HCT116 (cell line): ENCODE measurements around the gene SPINK5. TPM values are rescaled to one million over a fixed set of nuclear protein-coding genes. Genes with fewer than 3 reads are reported as not detected.

Experiments used
- ATAC-seq: fragments of 200-7000 bp; cut with Tn5 transposase; 2 replicates; pipeline ENCODE4 v1.9.1; 2020; ENCODE audit warnings: mild to moderate bottlenecking, moderate library complexity
- BruUV-seq: library from RNA; stranded (reverse); fragments of 400-500 nt; replicated peaks from 2 replicates; lab custom pipeline; 2021; lab: Mats Ljungman, UMichigan
- CTCF ChIA-PET: fragments of 300-600 bp; sonication (Branson Sonifier 250); formaldehyde crosslinking; loops from one replicate; lab custom pipeline; 2021; ENCODE audit warnings: antibody characterized with exemption; lab: Charles Lee
- POLR2A ChIA-PET: fragments of 300-600, 350-600 bp; sonication (Branson Sonifier 250); formaldehyde crosslinking; loops from one replicate; lab custom pipeline; 2021; ENCODE audit warnings: antibody characterized with exemption; lab: Charles Lee
- RAD21 ChIA-PET, 2 experiments: fragments of 300-600 bp; sonication (Branson Sonifier 250); formaldehyde crosslinking; loops; one replicate each; lab custom pipeline; 2023; ENCODE audit warnings: low total read pairs in 2 of 2; ENCODE audit not compliant: uncharacterized antibody in 2 of 2, unreplicated experiment in 2 of 2, low non-redundant PET in 1 of 2; lab: Charles Lee
- DNase-seq: peaks from one replicate; pipeline ENCODE4 v3.0.0-alpha.2; 2010; ENCODE audit warnings: low read depth, low spot score
- H2AFZ ChIP-seq: fragments of 200-600 bp; shearing (Covaris generic), sonication (generic); 2 replicates; pipeline ENCODE4 v1.6.1; 2017; ENCODE audit warnings: low read depth, mixed run types, mixed read lengths, antibody characterized with exemption, low read length; ENCODE audit not compliant: poor library complexity, severe bottlenecking
- H3K27ac ChIP-seq: 2 replicates; pipeline ENCODE4 v1.5.1; 2012; ENCODE audit warnings: low read depth, low read length
- H3K27me3 ChIP-seq: fragments of 200-600 bp; sonication (generic); 2 replicates; pipeline ENCODE4 v1.6.1; 2016; ENCODE audit warnings: mixed run types, low read length, mixed read lengths; ENCODE audit not compliant: insufficient read depth
- H3K36me3 ChIP-seq, 2 experiments: fragments of 200-500 bp in 1 of 2; fragments of 200-600 bp in 1 of 2; sonication (Bioruptor generic) in 1 of 2; sonication (generic) in 1 of 2; 2 replicates each; pipeline versions ENCODE4 v1.5.1 to v1.6.1; 2014 to 2016; ENCODE audit warnings: low read length in 2 of 2, inconsistent platforms in 1 of 2, mixed read lengths in 1 of 2, mixed run types in 1 of 2; ENCODE audit not compliant: insufficient read depth in 2 of 2, control insufficient read depth in 1 of 2
- H3K4me1 ChIP-seq, 2 experiments: fragments of 200-600 bp in 1 of 2; sonication (generic) in 1 of 2; 2 replicates each; pipeline versions ENCODE4 v1.5.1 to v1.6.1; 2012 to 2017; ENCODE audit warnings: low read length in 2 of 2, inconsistent platforms in 1 of 2, mild to moderate bottlenecking in 1 of 2, mixed read lengths in 1 of 2, mixed run types in 1 of 2, moderate library complexity in 1 of 2; ENCODE audit not compliant: insufficient read depth in 2 of 2, control insufficient read depth in 1 of 2
- H3K4me2 ChIP-seq: fragments of 200-600 bp; sonication (generic); 2 replicates; pipeline ENCODE4 v1.6.1; 2017; ENCODE audit warnings: mixed run types, low read length, mixed read lengths
- H3K4me3 ChIP-seq, 2 experiments: fragments of 200-600 bp in 1 of 2; sonication (generic) in 1 of 2; replicated peaks in 1 of 2; 2 replicates each; pipeline ENCODE4 v1.5.1; 2011 to 2016; ENCODE audit warnings: low read length in 2 of 2, control low read depth in 1 of 2, low read depth in 1 of 2, mild to moderate bottlenecking in 1 of 2, mixed read lengths in 1 of 2, mixed run types in 1 of 2
- H3K79me2 ChIP-seq: fragments of 200-600 bp; sonication (generic); 2 replicates; pipeline ENCODE4 v1.6.1; 2017; ENCODE audit warnings: mild to moderate bottlenecking, mixed run types, low read length, moderate library complexity, mixed read lengths; ENCODE audit not compliant: insufficient read depth
- H3K9ac ChIP-seq: fragments of 200-600 bp; sonication (generic); 2 replicates; pipeline ENCODE4 v1.6.1; 2016; ENCODE audit warnings: low read length, mixed read lengths
- H3K9me2 ChIP-seq: fragments of 200-600 bp; sonication (generic), shearing (Covaris generic); 2 replicates; pipeline ENCODE4 v1.6.1; 2017; ENCODE audit warnings: mixed run types, mild to moderate bottlenecking, moderate library complexity; ENCODE audit not compliant: insufficient read depth
- H3K9me3 ChIP-seq, 2 experiments: fragments of 200-500 bp in 1 of 2; fragments of 200-600 bp in 1 of 2; sonication (Bioruptor generic) in 1 of 2; sonication (generic) in 1 of 2; 2 replicates each; pipeline ENCODE4 v1.6.1; 2014 to 2017; ENCODE audit warnings: low read length in 2 of 2, mixed read lengths in 2 of 2, inconsistent platforms in 1 of 2, low read depth in 1 of 2, mild to moderate bottlenecking in 1 of 2, mixed run types in 1 of 2, moderate library complexity in 1 of 2; ENCODE audit not compliant: control insufficient read depth in 1 of 2, insufficient read depth in 1 of 2
- H4K20me1 ChIP-seq: fragments of 200-600 bp; sonication (generic), shearing (Covaris generic); 2 replicates; pipeline ENCODE4 v1.6.1; 2017; ENCODE audit warnings: mixed run types, mild to moderate bottlenecking, moderate library complexity; ENCODE audit not compliant: insufficient read depth
- ATF3 ChIP-seq: IDR thresholded peaks from 2 replicates; pipeline ENCODE4 v1.6.1; 2012
- CBX3 ChIP-seq: IDR thresholded peaks from 2 replicates; pipeline ENCODE4 v1.6.1; 2012; ENCODE audit warnings: low read depth
- CEBPB ChIP-seq: IDR thresholded peaks from 2 replicates; pipeline ENCODE4 v1.6.1; 2012; ENCODE audit warnings: low read depth
- CTCF ChIP-seq, 3 experiments: fragments of 200-600 bp in 1 of 3; sonication (generic) in 1 of 3; IDR thresholded peaks in 2 of 3; conservative IDR thresholded peaks in 1 of 3; 2 replicates each; pipeline ENCODE4 v1.5.1; 2012 to 2017; ENCODE audit warnings: low read depth in 2 of 3, low read length in 2 of 3, antibody characterized with exemption in 1 of 3, borderline replicate concordance in 1 of 3, control low read depth in 1 of 3, mild to moderate bottlenecking in 1 of 3, mixed read lengths in 1 of 3, mixed run types in 1 of 3, moderate library complexity in 1 of 3; ENCODE audit not compliant: insufficient read depth in 1 of 3
- EGR1 ChIP-seq: IDR thresholded peaks from 2 replicates; pipeline ENCODE4 v1.6.1; 2012; ENCODE audit warnings: low read depth
- ELF1 ChIP-seq: IDR thresholded peaks from 2 replicates; pipeline ENCODE4 v1.6.1; 2012; ENCODE audit warnings: low read depth, borderline replicate concordance
- EZH2 ChIP-seq: fragments of 200-600 bp; sonication (generic); IDR thresholded peaks from 2 replicates; pipeline ENCODE4 v1.6.1; 2017; ENCODE audit warnings: antibody characterized with exemption, mixed run types
- FOSL1 ChIP-seq: IDR thresholded peaks from 2 replicates; pipeline ENCODE4 v1.6.1; 2012; ENCODE audit warnings: low read depth
- POLR2A ChIP-seq: IDR thresholded peaks from 2 replicates; pipeline ENCODE4 v1.7.0; 2011; ENCODE audit warnings: borderline replicate concordance; ENCODE audit not compliant: insufficient read depth, insufficient read length; ENCODE audit errors: extremely low read depth
- RAD21 ChIP-seq: IDR thresholded peaks from 2 replicates; pipeline ENCODE4 v1.6.1; 2012; ENCODE audit warnings: low read depth, mild to moderate bottlenecking
- SP1 ChIP-seq: IDR thresholded peaks from 2 replicates; pipeline ENCODE4 v1.6.1; 2012; ENCODE audit warnings: low read depth
- SRF ChIP-seq: IDR thresholded peaks from 2 replicates; pipeline ENCODE4 v1.6.1; 2012; ENCODE audit warnings: low read depth
- TCF7L2 ChIP-seq: IDR thresholded peaks from 2 replicates; pipeline ENCODE4 v1.7.0; 2011; ENCODE audit warnings: borderline replicate concordance, inconsistent platforms; ENCODE audit not compliant: insufficient read depth, insufficient read length; ENCODE audit errors: extremely low read depth
- ZBTB33 ChIP-seq: IDR thresholded peaks from 2 replicates; pipeline ENCODE4 v1.6.1; 2011; ENCODE audit warnings: mild to moderate bottlenecking, low read length, moderate library complexity; ENCODE audit not compliant: insufficient replicate concordance; ENCODE audit errors: extremely low read depth
- ZFX ChIP-seq: fragments of 450-650 bp; IDR thresholded peaks from 2 replicates; pipeline ENCODE4 v1.6.1; 2017
- intact Hi-C: fragments of 100-400 bp; cut with micrococcal nuclease; formaldehyde crosslinking; loops from 2 replicates; pipeline ENCODE4 v1.10.0; 2022
- total RNA-seq: library from RNA; stranded (reverse); gene quantifications from one replicate; pipeline ENCODE4 v1.2.1, GENCODE V29; 2021; ENCODE audit not compliant: unreplicated experiment

SPINK5 gene
- total RNA-seq, 1 experiment from 2014 or later: not detected

GRCh38 chr5:148027505-148027904, 36.3 kb upstream of the SPINK5 start:
- no peak overlapping the region for H3K4me2 ChIP-seq
- H3K9me2 ChIP-seq: no peaks in the 10 kb centered on the region
- no peaks in the 10 kb centered on the region for H3K4me1 ChIP-seq
- no peak overlapping the region for H2AFZ ChIP-seq
- no peaks in the 10 kb centered on the region for H3K36me3 ChIP-seq
- DNase-seq (no peak), ATAC-seq (no peak)
- ChIA-PET CTCF (no interaction called here), RAD21 (no interaction called here), POLR2A (no interaction called here)
- H3K79me2 ChIP-seq: no peaks in the 10 kb centered on the region
- no peak overlapping the region for H3K27ac ChIP-seq
- no peaks in the 10 kb centered on the region for H3K9me3 ChIP-seq
- no TSS peak for BruUV-seq
- TF ChIP-seq CTCF (IDR thresholded peaks at IDR 0.05 in 2 of 3, conservative IDR thresholded peaks at IDR 0.05 in 1 of 3; ENCODE audit: borderline replicate concordance in 1 of 3, insufficient read depth in 1 of 3, low read depth in 2 of 3, low read length in 2 of 3): no peak
- no peak for TF ChIP-seq SRF
- TF ChIP-seq RAD21: no peak
- no peak for TF ChIP-seq CEBPB
- no peak overlapping the region for H3K9ac ChIP-seq
- intact Hi-C loops: no loop called here
- no peak overlapping the region for H3K4me3 ChIP-seq
- H4K20me1 ChIP-seq: no peaks in the 10 kb centered on the region
- H3K27me3 ChIP-seq: no peaks in the 10 kb centered on the region

- Histone ChIP-seq H3K79me2 (no peaks in the 10 kb centered on the region), H3K4me1 (no peaks in the 10 kb centered on the region), H3K9ac (no peak overlapping the region), H3K4me3 (no peak overlapping the region), H4K20me1 (no peaks in the 10 kb centered on the region), H3K36me3 (no peaks in the 10 kb centered on the region), H3K9me2 (no peaks in the 10 kb centered on the region), H3K27me3 (no peaks in the 10 kb centered on the region), H3K27ac (no peak overlapping the region), H2AFZ (no peak overlapping the region), H3K9me3 (no peaks in the 10 kb centered on the region), H3K4me2 (no peak overlapping the region)
- ATAC-seq: no peak
- ChIA-PET POLR2A (no interaction called here), CTCF (no interaction called here), RAD21 (no interaction called here)
- DNase-seq: no peak
- BruUV-seq: no TSS peak
- intact Hi-C loops: no loop called here
- TF ChIP-seq POLR2A: no peak
- TF ChIP-seq SP1: no peak
- no peak for TF ChIP-seq CTCF (IDR thresholded peaks at IDR 0.05 in 2 of 3, conservative IDR thresholded peaks at IDR 0.05 in 1 of 3; ENCODE audit: borderline replicate concordance in 1 of 3, insufficient read depth in 1 of 3, low read depth in 2 of 3, low read length in 2 of 3)
- TF ChIP-seq ELF1: no peak
- TF ChIP-seq EZH2: no peak
- no peak for TF ChIP-seq ZBTB33
- no peak for TF ChIP-seq ZFX
- no peak for TF ChIP-seq RAD21
- TF ChIP-seq EGR1: no peak
- no peak for TF ChIP-seq TCF7L2
- no peak for TF ChIP-seq CBX3
- TF ChIP-seq ATF3: no peak
- no peak for TF ChIP-seq FOSL1
Measured at GRCh38 chr5:148029131-148029530, 34.6 kb upstream of the SPINK5 start.
